HEK293 (cell line): ENCODE measurements around the gene NUCKS1.

Source experiments
- CTCF ChIA-PET: fragments of 350-600 bp; formaldehyde crosslinking; extraction: SDS; loops from one replicate; lab custom pipeline; 2021; ENCODE audit warnings: antibody characterized with exemption; lab: Yijun Ruan, JAX
- POLR2A ChIA-PET: fragments of 300-600 bp; formaldehyde crosslinking; extraction: SDS; loops from one replicate; lab custom pipeline; 2020; ENCODE audit warnings: antibody characterized with exemption, inconsistent platforms; lab: Yijun Ruan, JAX
- H3K27ac ChIP-seq: fragments of 200-500 bp; sonication (Bioruptor generic); 2 replicates; pipeline ENCODE4 v1.5.1; 2014; ENCODE audit warnings: low read depth, low read length, control low read depth, inconsistent platforms; ENCODE audit errors: extremely low read depth
- H3K36me3 ChIP-seq, 2 experiments: fragments of 200-500 bp in 1 of 2; sonication (Bioruptor generic) in 1 of 2; 1 replicate in 1 of 2; 2 replicates in 1 of 2; pipeline ENCODE4 v1.5.1; 2014 to 2017; ENCODE audit warnings: inconsistent platforms in 2 of 2, low read length in 2 of 2; ENCODE audit not compliant: control insufficient read depth in 2 of 2, insufficient read depth in 1 of 2
- H3K4me1 ChIP-seq: fragments of 200-500 bp; sonication (Bioruptor generic); 2 replicates; pipeline ENCODE4 v1.5.1; 2014; ENCODE audit warnings: mild to moderate bottlenecking, low read length, inconsistent platforms; ENCODE audit not compliant: control insufficient read depth, insufficient read depth
- H3K4me3 ChIP-seq: 2 replicates; pipeline ENCODE4 v1.5.1; 2011; ENCODE audit warnings: low read depth, mild to moderate bottlenecking, control low read depth, low read length, moderate library complexity
- H3K9me3 ChIP-seq: fragments of 200-500 bp; sonication (Bioruptor generic); 2 replicates; pipeline ENCODE4 v1.5.1; 2014; ENCODE audit warnings: low read depth, low read length, inconsistent platforms; ENCODE audit not compliant: control insufficient read depth, insufficient read depth
- KLF1 ChIP-seq: fragments of 450-650 bp; formaldehyde crosslinking; IDR thresholded peaks from 2 replicates; pipeline ENCODE4 v1.5.1; 2016; ENCODE audit warnings: missing biosample characterization, missing genetic modification characterization
- KLF16 ChIP-seq: fragments of 450-650 bp; formaldehyde crosslinking; IDR thresholded peaks from 2 replicates; pipeline ENCODE4 v1.5.1; 2017; ENCODE audit warnings: missing biosample characterization, missing genetic modification characterization
- SALL2 ChIP-seq: fragments of 450-650 bp; formaldehyde crosslinking; IDR thresholded peaks from 2 replicates; pipeline ENCODE4 v1.5.0; 2017; ENCODE audit warnings: missing biosample characterization, mild to moderate bottlenecking, missing genetic modification characterization, borderline replicate concordance
- SP2 ChIP-seq: fragments of 450-650 bp; formaldehyde crosslinking; IDR thresholded peaks from 2 replicates; pipeline ENCODE4 v1.5.1; 2016; ENCODE audit warnings: missing biosample characterization, missing genetic modification characterization
- WT1 ChIP-seq: fragments of 450-650 bp; formaldehyde crosslinking; IDR thresholded peaks from 2 replicates; pipeline ENCODE4 v1.5.1; 2016; ENCODE audit warnings: missing biosample characterization, missing genetic modification characterization
- ZBTB20 ChIP-seq: fragments of 450-650 bp; formaldehyde crosslinking; IDR thresholded peaks from 2 replicates; pipeline ENCODE4 v1.5.1; 2016; ENCODE audit warnings: missing biosample characterization, missing genetic modification characterization
- ZBTB48 ChIP-seq: fragments of 450-650 bp; formaldehyde crosslinking; IDR thresholded peaks from 2 replicates; pipeline ENCODE4 v1.5.1; 2016; ENCODE audit warnings: missing biosample characterization, missing genetic modification characterization
- ZBTB7A ChIP-seq: fragments of 450-650 bp; formaldehyde crosslinking; IDR thresholded peaks from 2 replicates; pipeline ENCODE4 v1.5.1; 2016; ENCODE audit warnings: low read depth, missing biosample characterization, missing genetic modification characterization
- ZFHX2 ChIP-seq: fragments of 450-650 bp; formaldehyde crosslinking; conservative IDR thresholded peaks from 2 replicates; pipeline ENCODE4 v1.5.1; 2016; ENCODE audit warnings: missing biosample characterization, missing genetic modification characterization
- ZIC2 ChIP-seq: fragments of 450-650 bp; formaldehyde crosslinking; IDR thresholded peaks from 2 replicates; pipeline ENCODE4 v1.5.1; 2016; ENCODE audit warnings: missing biosample characterization, missing genetic modification characterization
- ZNF114 ChIP-seq: fragments of 450-650 bp; formaldehyde crosslinking; IDR thresholded peaks from 2 replicates; pipeline ENCODE4 v1.5.0; 2017; ENCODE audit warnings: missing biosample characterization, missing genetic modification characterization
- ZNF155 ChIP-seq: fragments of 450-650 bp; formaldehyde crosslinking; IDR thresholded peaks from 2 replicates; pipeline ENCODE4 v1.5.1; 2016; ENCODE audit warnings: missing biosample characterization, missing genetic modification characterization
- ZNF157 ChIP-seq: fragments of 450-650 bp; formaldehyde crosslinking; IDR thresholded peaks from 2 replicates; pipeline ENCODE4 v1.5.1; 2016; ENCODE audit warnings: missing biosample characterization, missing genetic modification characterization
- ZNF174 ChIP-seq: fragments of 450-650 bp; formaldehyde crosslinking; IDR thresholded peaks from 2 replicates; pipeline ENCODE4 v1.5.0; 2017; ENCODE audit warnings: missing biosample characterization, mild to moderate bottlenecking, missing genetic modification characterization
- ZNF23 ChIP-seq: fragments of 450-650 bp; formaldehyde crosslinking; IDR thresholded peaks from 2 replicates; pipeline ENCODE4 v1.5.1; 2016; ENCODE audit warnings: missing biosample characterization, missing genetic modification characterization, borderline replicate concordance
- ZNF292 ChIP-seq: fragments of 450-650 bp; formaldehyde crosslinking; IDR thresholded peaks from 2 replicates; pipeline ENCODE4 v1.5.1; 2016; ENCODE audit warnings: low read depth, missing biosample characterization, missing genetic modification characterization, borderline replicate concordance
- ZNF335 ChIP-seq: fragments of 450-650 bp; formaldehyde crosslinking; conservative IDR thresholded peaks from 2 replicates; pipeline ENCODE4 v1.5.1; 2016; ENCODE audit warnings: missing biosample characterization, missing genetic modification characterization
- ZNF341 ChIP-seq: fragments of 450-650 bp; formaldehyde crosslinking; IDR thresholded peaks from 2 replicates; pipeline ENCODE4; 2016; ENCODE audit warnings: low read depth, missing biosample characterization, missing genetic modification characterization
- ZNF366 ChIP-seq: fragments of 450-650 bp; formaldehyde crosslinking; conservative IDR thresholded peaks from 2 replicates; pipeline ENCODE4 v1.5.1; 2016; ENCODE audit warnings: missing biosample characterization, missing genetic modification characterization
- ZNF423 ChIP-seq: fragments of 450-650 bp; formaldehyde crosslinking; IDR thresholded peaks from 2 replicates; pipeline ENCODE4 v1.5.1; 2016; ENCODE audit warnings: missing biosample characterization, missing genetic modification characterization
- ZNF530 ChIP-seq: fragments of 450-650 bp; formaldehyde crosslinking; IDR thresholded peaks from 2 replicates; pipeline ENCODE4 v1.5.1; 2016; ENCODE audit warnings: low read depth, missing biosample characterization, missing genetic modification characterization
- ZNF544 ChIP-seq: fragments of 450-650 bp; formaldehyde crosslinking; IDR thresholded peaks from 2 replicates; pipeline ENCODE4 v1.5.0; 2017; ENCODE audit warnings: missing biosample characterization, missing genetic modification characterization
- ZNF571 ChIP-seq: fragments of 450-650 bp; formaldehyde crosslinking; IDR thresholded peaks from 2 replicates; pipeline ENCODE4 v1.5.0; 2017; ENCODE audit warnings: missing biosample characterization, missing genetic modification characterization
- ZNF626 ChIP-seq: fragments of 450-650 bp; sonication (Bioruptor Pico); formaldehyde crosslinking; IDR thresholded peaks from 2 replicates; pipeline ENCODE4 v1.5.1; 2018; ENCODE audit warnings: missing biosample characterization, missing genetic modification characterization, inconsistent platforms
- ZNF76 ChIP-seq: fragments of 450-650 bp; formaldehyde crosslinking; IDR thresholded peaks from 2 replicates; pipeline ENCODE4; 2016; ENCODE audit warnings: low read depth, missing biosample characterization, missing genetic modification characterization, borderline replicate concordance
- ZNF768 ChIP-seq: fragments of 450-650 bp; formaldehyde crosslinking; IDR thresholded peaks from 2 replicates; pipeline ENCODE4 v1.5.1; 2018; ENCODE audit warnings: missing biosample characterization, mild to moderate bottlenecking, missing genetic modification characterization
- ZXDB ChIP-seq: fragments of 450-650 bp; formaldehyde crosslinking; IDR thresholded peaks from 2 replicates; pipeline ENCODE4 v1.5.1; 2016; ENCODE audit warnings: missing biosample characterization, missing genetic modification characterization
- TF ChIP-seq, protein P1 (sequence below): fragments of 450-650 bp; formaldehyde crosslinking; IDR thresholded peaks from 2 replicates; pipeline ENCODE4 v1.5.1; 2016; ENCODE audit warnings: missing biosample characterization, missing genetic modification characterization
- TF ChIP-seq, protein P2 (sequence below): fragments of 450-650 bp; formaldehyde crosslinking; IDR thresholded peaks from 2 replicates; pipeline ENCODE4; 2016; ENCODE audit warnings: missing biosample characterization, missing genetic modification characterization
- TF ChIP-seq, protein P3 (sequence below): fragments of 450-650 bp; formaldehyde crosslinking; IDR thresholded peaks from 2 replicates; pipeline ENCODE4 v1.5.1; 2017; ENCODE audit warnings: missing biosample characterization, missing genetic modification characterization
- TF ChIP-seq, protein P4 (sequence below): fragments of 450-650 bp; formaldehyde crosslinking; IDR thresholded peaks from 2 replicates; pipeline ENCODE4 v1.5.1; 2016; ENCODE audit warnings: missing biosample characterization, missing genetic modification characterization
- TF ChIP-seq, protein P5 (sequence below): fragments of 450-650 bp; IDR thresholded peaks from 2 replicates; pipeline ENCODE4 v1.5.1; 2018; ENCODE audit warnings: missing biosample characterization, mild to moderate bottlenecking, missing genetic modification characterization

Gene NUCKS1

DNA sequence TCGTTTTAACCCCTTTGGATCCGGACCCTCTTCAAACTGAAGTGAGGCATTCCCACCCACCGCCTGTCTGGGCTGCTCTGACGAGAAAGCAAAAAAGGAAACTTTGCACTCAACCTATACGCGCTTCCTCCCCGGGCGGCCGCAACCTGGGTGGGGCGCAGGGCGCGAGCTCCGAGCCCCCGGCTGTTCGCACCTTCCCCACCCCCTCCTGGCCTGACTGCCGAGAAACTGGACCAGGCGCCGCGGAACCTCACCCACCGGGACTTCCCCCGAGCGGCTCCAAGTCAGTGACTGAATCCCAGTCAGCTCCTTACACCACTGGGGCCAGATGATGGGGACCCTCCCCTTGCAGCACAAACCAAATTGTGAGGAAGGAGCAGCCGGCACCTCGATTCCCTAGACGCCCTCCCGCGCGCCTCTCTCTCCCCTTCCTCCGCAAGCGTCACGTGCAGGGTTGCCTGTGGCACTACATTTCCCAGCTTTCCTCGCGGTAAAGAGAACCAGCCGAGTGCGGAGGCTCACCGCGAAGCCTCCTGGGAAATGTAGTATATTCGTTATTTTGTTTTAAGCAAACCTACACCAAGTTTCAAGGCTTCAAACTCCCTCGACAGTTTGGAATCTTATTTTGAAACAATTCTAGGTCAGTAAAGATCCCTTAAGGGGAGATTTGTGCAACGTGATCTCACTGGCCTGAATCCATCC lies 25.2 kb upstream of the NUCKS1 start, which contains the start of gene RAB29:
Gene RAB29 (minus strand): TSS at position 468 of the 702 bp plus-strand sequence. CDS start 526 bp downstream, outside the sequence.
- H3K4me3 ChIP-seq: peak within 1 kb of the TSS; percentile 70
- H3K4me1 ChIP-seq: no peaks in the 10 kb centered on the region
- H3K27ac ChIP-seq: no peak within 1 kb of the TSS; the same call in 1 of the 2 replicates
- H3K36me3 ChIP-seq: peaks cover 0 to 8% of the 10 kb centered on the region in 2 experiments; a peak in 1 of 3 replicates
- CTCF ChIA-PET: interaction anchor here (1.2 to 3.3 kb wide), 5 partner anchors 17 to 202 kb away, joined by 3 to 14 read pairs (median 5); no protein-coding TSS in a partner anchor
- POLR2A ChIA-PET: interaction anchor here (0.6 to 2.0 kb wide), 5 partner anchors 9 to 73 kb away, joined by 3 to 10 read pairs (median 5); partner anchors contain the start of gene NUCKS1
- H3K9me3 ChIP-seq: no peaks in the 10 kb centered on the region
- TF ChIP-seq, protein P1, sequence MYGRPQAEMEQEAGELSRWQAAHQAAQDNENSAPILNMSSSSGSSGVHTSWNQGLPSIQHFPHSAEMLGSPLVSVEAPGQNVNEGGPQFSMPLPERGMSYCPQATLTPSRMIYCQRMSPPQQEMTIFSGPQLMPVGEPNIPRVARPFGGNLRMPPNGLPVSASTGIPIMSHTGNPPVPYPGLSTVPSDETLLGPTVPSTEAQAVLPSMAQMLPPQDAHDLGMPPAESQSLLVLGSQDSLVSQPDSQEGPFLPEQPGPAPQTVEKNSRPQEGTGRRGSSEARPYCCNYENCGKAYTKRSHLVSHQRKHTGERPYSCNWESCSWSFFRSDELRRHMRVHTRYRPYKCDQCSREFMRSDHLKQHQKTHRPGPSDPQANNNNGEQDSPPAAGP: peak; percentile 65; the same call in 1 of the 2 replicates
- no peak for TF ChIP-seq ZNF157 (tag by site-specific recombination)
- TF ChIP-seq ZNF114: no peak
- TF ChIP-seq ZFHX2 (tag by site-specific recombination): peak; percentile 40
- TF ChIP-seq KLF1: peak; percentile 64
- TF ChIP-seq ZNF155 (tag by site-specific recombination): no peak
- TF ChIP-seq ZNF423 (tag by site-specific recombination): peak; percentile 51; the same call in 1 of the 2 replicates
- no peak for TF ChIP-seq ZNF544 (tag by site-specific recombination)
- no peak for TF ChIP-seq ZNF292 (tag by site-specific recombination)
- TF ChIP-seq ZNF23 (tag by site-specific recombination): no peak
- peak; percentile 93 for TF ChIP-seq ZNF341 (tag by site-specific recombination)
- TF ChIP-seq, protein P2, sequence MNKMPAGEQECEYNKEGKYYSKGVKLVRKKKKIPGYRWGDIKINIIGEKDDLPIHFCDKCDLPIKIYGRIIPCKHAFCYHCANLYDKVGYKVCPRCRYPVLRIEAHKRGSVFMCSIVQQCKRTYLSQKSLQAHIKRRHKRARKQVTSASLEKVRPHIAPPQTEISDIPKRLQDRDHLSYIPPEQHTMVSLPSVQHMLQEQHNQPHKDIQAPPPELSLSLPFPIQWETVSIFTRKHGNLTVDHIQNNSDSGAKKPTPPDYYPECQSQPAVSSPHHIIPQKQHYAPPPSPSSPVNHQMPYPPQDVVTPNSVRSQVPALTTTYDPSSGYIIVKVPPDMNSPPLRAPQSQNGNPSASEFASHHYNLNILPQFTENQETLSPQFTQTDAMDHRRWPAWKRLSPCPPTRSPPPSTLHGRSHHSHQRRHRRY (tag by site-specific recombination): no peak
- TF ChIP-seq ZIC2 (tag by site-specific recombination): 0 out of 2 replicates have a peak, but pooled peaks have one; percentile 33
- TF ChIP-seq ZBTB7A: peak; percentile 51; the same call in 1 of the 2 replicates
- TF ChIP-seq, protein P3, sequence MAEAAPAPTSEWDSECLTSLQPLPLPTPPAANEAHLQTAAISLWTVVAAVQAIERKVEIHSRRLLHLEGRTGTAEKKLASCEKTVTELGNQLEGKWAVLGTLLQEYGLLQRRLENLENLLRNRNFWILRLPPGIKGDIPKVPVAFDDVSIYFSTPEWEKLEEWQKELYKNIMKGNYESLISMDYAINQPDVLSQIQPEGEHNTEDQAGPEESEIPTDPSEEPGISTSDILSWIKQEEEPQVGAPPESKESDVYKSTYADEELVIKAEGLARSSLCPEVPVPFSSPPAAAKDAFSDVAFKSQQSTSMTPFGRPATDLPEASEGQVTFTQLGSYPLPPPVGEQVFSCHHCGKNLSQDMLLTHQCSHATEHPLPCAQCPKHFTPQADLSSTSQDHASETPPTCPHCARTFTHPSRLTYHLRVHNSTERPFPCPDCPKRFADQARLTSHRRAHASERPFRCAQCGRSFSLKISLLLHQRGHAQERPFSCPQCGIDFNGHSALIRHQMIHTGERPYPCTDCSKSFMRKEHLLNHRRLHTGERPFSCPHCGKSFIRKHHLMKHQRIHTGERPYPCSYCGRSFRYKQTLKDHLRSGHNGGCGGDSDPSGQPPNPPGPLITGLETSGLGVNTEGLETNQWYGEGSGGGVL (tag by site-specific recombination): peak; percentile 40; the same call in 1 of the 2 replicates
- peak; percentile 96 for TF ChIP-seq ZNF76
- peak; percentile 55; the same call in 1 of the 2 replicates for TF ChIP-seq KLF16 (tag by site-specific recombination)
- no peak for TF ChIP-seq ZNF174 (tag by site-specific recombination)
- peak; percentile 97 for TF ChIP-seq ZNF335
- TF ChIP-seq SALL2 (tag by site-specific recombination): no peak
- peak; percentile 39; the same call in 1 of the 2 replicates for TF ChIP-seq ZBTB20
- peak; percentile 56; the same call in 1 of the 2 replicates for TF ChIP-seq ZXDB (tag by site-specific recombination)
- no peak for TF ChIP-seq ZNF571
- TF ChIP-seq, protein P4, sequence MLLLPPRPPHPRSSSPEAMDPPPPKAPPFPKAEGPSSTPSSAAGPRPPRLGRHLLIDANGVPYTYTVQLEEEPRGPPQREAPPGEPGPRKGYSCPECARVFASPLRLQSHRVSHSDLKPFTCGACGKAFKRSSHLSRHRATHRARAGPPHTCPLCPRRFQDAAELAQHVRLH: peak; percentile 91
- TF ChIP-seq ZBTB48 (tag by site-specific recombination): peak; percentile 85
- TF ChIP-seq ZNF768 (tag by site-specific recombination): no peak
- no peak for TF ChIP-seq ZNF530 (tag by site-specific recombination)
- TF ChIP-seq ZNF626: no peak
- TF ChIP-seq, protein P5, sequence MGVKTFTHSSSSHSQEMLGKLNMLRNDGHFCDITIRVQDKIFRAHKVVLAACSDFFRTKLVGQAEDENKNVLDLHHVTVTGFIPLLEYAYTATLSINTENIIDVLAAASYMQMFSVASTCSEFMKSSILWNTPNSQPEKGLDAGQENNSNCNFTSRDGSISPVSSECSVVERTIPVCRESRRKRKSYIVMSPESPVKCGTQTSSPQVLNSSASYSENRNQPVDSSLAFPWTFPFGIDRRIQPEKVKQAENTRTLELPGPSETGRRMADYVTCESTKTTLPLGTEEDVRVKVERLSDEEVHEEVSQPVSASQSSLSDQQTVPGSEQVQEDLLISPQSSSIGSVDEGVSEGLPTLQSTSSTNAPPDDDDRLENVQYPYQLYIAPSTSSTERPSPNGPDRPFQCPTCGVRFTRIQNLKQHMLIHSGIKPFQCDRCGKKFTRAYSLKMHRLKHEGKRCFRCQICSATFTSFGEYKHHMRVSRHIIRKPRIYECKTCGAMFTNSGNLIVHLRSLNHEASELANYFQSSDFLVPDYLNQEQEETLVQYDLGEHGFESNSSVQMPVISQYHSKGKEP (tag by site-specific recombination): no peak
- TF ChIP-seq ZNF366 (tag by site-specific recombination): no peak
- TF ChIP-seq SP2 (tag by site-specific recombination): peak; percentile 9; the same call in 1 of the 2 replicates
- peak; percentile 51; the same call in 1 of the 2 replicates for TF ChIP-seq WT1 (tag by site-specific recombination)
